K562 (cell line): Measurements from ENCODE around the gene SGMS1. TPM values are rescaled to one million over a fixed set of nuclear protein-coding genes. Genes with fewer than 3 reads are reported as not detected.
A peak's percentile ranks its signal among the peaks of the same experiment; 100 is the strongest.

ENCODE experiments used
- ATAC-seq: fragments of 200-7000 bp; cut with Tn5 transposase; 3 replicates; pipeline ENCODE4 v1.9.1; 2020; ENCODE audit warnings: moderate library complexity
- BruUV-seq: library from RNA; stranded (reverse); fragments of 400-500 nt; replicated peaks from 2 replicates; lab custom pipeline; 2021; lab: Mats Ljungman, UMichigan
- CTCF ChIA-PET: fragments of 300-600 bp; formaldehyde crosslinking; extraction: SDS; loops from one replicate; lab custom pipeline; 2021; ENCODE audit warnings: low intra/inter-chr PET ratio; lab: Yijun Ruan, JAX
- POLR2A ChIA-PET: fragments of 300-600, 350-650 bp; sonication (Branson Sonifier 250); formaldehyde crosslinking; extraction: SDS; loops from one replicate; lab custom pipeline; 2021; ENCODE audit warnings: antibody characterized with exemption, inconsistent platforms; lab: Yijun Ruan, JAX
- DNase-seq, 4 experiments: peaks; one replicate each; pipeline versions ENCODE4 v3.0.0 to v3.0.0-alpha.2; 2011 to 2018; ENCODE audit warnings: low spot score in 3 of 4, mixed read lengths in 3 of 4; ENCODE audit errors: extremely low read depth in 1 of 4
- FAIRE-seq: peaks from 2 replicates; lab custom pipeline; 2011; peaks lifted over from hg19 to GRCh38; lab: Jason Lieb, UNC
- H2AFZ ChIP-seq: 2 replicates; pipeline ENCODE4 v1.6.0; 2011; ENCODE audit warnings: low read depth, low read length, control low read depth, inconsistent platforms
- H3K27ac ChIP-seq: fragments of 200-600 bp; 3 replicates; pipeline ENCODE4 v1.8.0; 2011; ENCODE audit warnings: low read depth, mild to moderate bottlenecking, control low read depth, inconsistent platforms, low read length, moderate library complexity, mixed read lengths; ENCODE audit errors: extremely low read depth
- H3K27me3 ChIP-seq, 2 experiments: fragments of 300-600 bp in 1 of 2; 2 replicates in 1 of 2; 3 replicates in 1 of 2; pipeline versions ENCODE4 v1.6.0 to v1.8.0; 2011; ENCODE audit warnings: inconsistent platforms in 2 of 2, low read length in 2 of 2, mild to moderate bottlenecking in 1 of 2, mixed read lengths in 1 of 2, moderate library complexity in 1 of 2; ENCODE audit not compliant: control insufficient read depth in 2 of 2, insufficient read depth in 2 of 2
- H3K36me3 ChIP-seq: fragments of 300-600 bp; 3 replicates; pipeline ENCODE4 v1.8.0; 2011; ENCODE audit warnings: mild to moderate bottlenecking, low read length, inconsistent platforms; ENCODE audit not compliant: control insufficient read depth, insufficient read depth
- H3K4me1 ChIP-seq, 2 experiments: fragments of 200-600 bp in 1 of 2; replicated peaks in 1 of 2; 2 replicates in 1 of 2; 3 replicates in 1 of 2; pipeline versions ENCODE4 v1.5.1 to v1.8.0; 2011; ENCODE audit warnings: inconsistent platforms in 2 of 2, low read length in 2 of 2, mild to moderate bottlenecking in 1 of 2, mixed read lengths in 1 of 2, moderate library complexity in 1 of 2; ENCODE audit not compliant: control insufficient read depth in 2 of 2, insufficient read depth in 2 of 2
- H3K4me2 ChIP-seq: 2 replicates; pipeline ENCODE4 v1.6.1; 2011; ENCODE audit warnings: low read length, control low read depth, inconsistent platforms, mixed read lengths; ENCODE audit not compliant: insufficient read depth
- H3K4me3 ChIP-seq: fragments of 200-600 bp; sonication (generic), shearing (Covaris generic); 2 replicates; pipeline ENCODE4 v1.5.1; 2016; ENCODE audit warnings: control low read depth, inconsistent platforms
- H3K79me2 ChIP-seq: fragments of 200-600 bp; 3 replicates; pipeline ENCODE4 v1.8.0; 2011; ENCODE audit warnings: low read length, inconsistent platforms; ENCODE audit not compliant: control insufficient read depth, insufficient read depth
- H3K9ac ChIP-seq, 2 experiments: 2 replicates each; pipeline versions ENCODE4 v1.6.0 to v1.6.1; 2011; ENCODE audit warnings: low read depth in 2 of 2, low read length in 2 of 2, control low read depth in 1 of 2, inconsistent platforms in 1 of 2, mild to moderate bottlenecking in 1 of 2, mixed read lengths in 1 of 2; ENCODE audit not compliant: insufficient read depth in 1 of 2
- H3K9me1 ChIP-seq: one replicate; pipeline ENCODE4 v1.6.0; 2011; ENCODE audit warnings: inconsistent platforms, mild to moderate bottlenecking, low read length, moderate library complexity; ENCODE audit not compliant: control insufficient read depth, insufficient read depth
- H3K9me3 ChIP-seq: replicated peaks from 2 replicates; pipeline ENCODE4 v1.5.1; 2011; ENCODE audit warnings: low read depth, low read length, inconsistent platforms; ENCODE audit not compliant: control insufficient read depth, insufficient read depth
- H4K20me1 ChIP-seq: replicated peaks from 2 replicates; pipeline ENCODE4 v1.6.1; 2011; ENCODE audit warnings: low read length, inconsistent platforms, mixed read lengths; ENCODE audit not compliant: control insufficient read depth, insufficient read depth
- BCOR ChIP-seq: fragments of 450-650 bp; IDR thresholded peaks from 2 replicates; pipeline ENCODE4 v1.6.1; 2016
- DPF2 ChIP-seq: fragments of 450-650 bp; IDR thresholded peaks from 2 replicates; pipeline ENCODE4 v1.6.1; 2016
- E2F1 ChIP-seq: sonication (generic); formaldehyde crosslinking; IDR thresholded peaks from 2 replicates; pipeline ENCODE4 v1.8.1; 2023; ENCODE audit warnings: mild to moderate bottlenecking, missing genetic modification reagents, moderate library complexity
- FOS ChIP-seq: IDR thresholded peaks from 3 replicates; pipeline ENCODE4 v1.6.1; 2011; ENCODE audit not compliant: insufficient read length; ENCODE audit errors: extremely low read depth
- GTF2E2 ChIP-seq: fragments of 200-800 bp; sonication (Bioruptor generic); IDR thresholded peaks from 2 replicates; pipeline ENCODE4 v1.6.1; 2016; ENCODE audit warnings: missing genetic modification characterization, missing compliant biosample characterization
- HNRNPH1 ChIP-seq: fragments of 200-400 bp; formaldehyde crosslinking; optimal IDR thresholded peaks from 2 replicates; pipeline ENCODE3; 2017; ENCODE audit warnings: low read depth, mild to moderate bottlenecking, low read length, moderate library complexity
- HNRNPK ChIP-seq: fragments of 200-400 bp; formaldehyde crosslinking; IDR thresholded peaks from one replicate; pipeline ENCODE4 v1.6.1; 2018; ENCODE audit warnings: mild to moderate bottlenecking, low read depth, low read length; ENCODE audit not compliant: poor library complexity, severe bottlenecking
- HOXB6 ChIP-seq: fragments of 250-450 bp; sonication (Bioruptor Pico); IDR thresholded peaks from 2 replicates; pipeline ENCODE4 v1.5.1; 2022; ENCODE audit warnings: mild to moderate bottlenecking, borderline replicate concordance
- IRF2 ChIP-seq: sonication (generic); formaldehyde crosslinking; IDR thresholded peaks from 2 replicates; pipeline ENCODE4 v1.8.1; 2022; ENCODE audit warnings: mild to moderate bottlenecking, missing genetic modification reagents
- KAT2B ChIP-seq: IDR thresholded peaks from one replicate; pipeline ENCODE4 v1.6.1; 2012; ENCODE audit warnings: low read depth, mild to moderate bottlenecking, control low read depth, inconsistent platforms, low read length, moderate library complexity
- MEF2D ChIP-seq: conservative IDR thresholded peaks from 2 replicates; pipeline ENCODE4 v1.6.1; 2016; ENCODE audit warnings: low read depth, missing genetic modification characterization, missing compliant biosample characterization
- NCOA6 ChIP-seq: fragments of 450-650 bp; IDR thresholded peaks from 2 replicates; pipeline ENCODE4 v1.6.1; 2017; ENCODE audit warnings: mild to moderate bottlenecking
- NFE2 ChIP-seq: IDR thresholded peaks from 2 replicates; pipeline ENCODE4 v1.6.1; 2014; ENCODE audit warnings: antibody characterized with exemption, low read depth
- SRSF9 ChIP-seq: fragments of 200-400 bp; formaldehyde crosslinking; IDR thresholded peaks from 2 replicates; pipeline ENCODE4 v1.6.1; 2017; ENCODE audit warnings: low read depth, low read length, borderline replicate concordance
- TRIM28 ChIP-seq: fragments of 450-650 bp; IDR thresholded peaks from 2 replicates; pipeline ENCODE4 v1.6.1; 2017
- ZFP91 ChIP-seq: sonication (generic); formaldehyde crosslinking; IDR thresholded peaks from 2 replicates; pipeline ENCODE4 v1.8.0; 2022; ENCODE audit warnings: mild to moderate bottlenecking, missing genetic modification reagents
- ZNF124 ChIP-seq: sonication (generic); formaldehyde crosslinking; IDR thresholded peaks from 2 replicates; pipeline ENCODE4 v1.8.1; 2022; ENCODE audit warnings: missing genetic modification reagents
- ZNF174 ChIP-seq: fragments of 250-450 bp; sonication (Bioruptor Pico); IDR thresholded peaks from 2 replicates; pipeline ENCODE4 v1.4.0; 2020; ENCODE audit warnings: mild to moderate bottlenecking
- ZNF232 ChIP-seq: sonication (generic); formaldehyde crosslinking; IDR thresholded peaks from 2 replicates; pipeline ENCODE4 v1.8.0; 2022; ENCODE audit warnings: mild to moderate bottlenecking, missing genetic modification reagents
- ZNF282 ChIP-seq: sonication (generic); formaldehyde crosslinking; IDR thresholded peaks from 2 replicates; pipeline ENCODE4 v1.8.1; 2023; ENCODE audit warnings: missing genetic modification reagents
- ZNF444 ChIP-seq: fragments of 250-450 bp; sonication (Bioruptor Pico); IDR thresholded peaks from 2 replicates; pipeline ENCODE4 v1.4.0; 2020; ENCODE audit warnings: mild to moderate bottlenecking, moderate library complexity
- WGBS: fragments of 100-300 bp; shearing (Covaris generic); methylation state at CpG from one replicate; pipeline ENCODE4 v1.1.6; 2016; ENCODE audit warnings: low coverage, mixed read lengths; ENCODE audit not compliant: insufficient coverage; ENCODE audit errors: missing lambda C conversion rate; 5-methylcytosine and 5-hydroxymethylcytosine counted together
- in situ Hi-C: fragments of 300-500 bp; cut with MboI; formaldehyde crosslinking; loops from 4 replicates; pipeline ENCODE4 v1.15.0; 2018; ENCODE audit warnings: inconsistent platforms, mixed read lengths
- intact Hi-C: fragments of 100-400 bp; cut with micrococcal nuclease; formaldehyde crosslinking; loops from 2 replicates; pipeline ENCODE4 v1.14.2; 2022
- polyA plus RNA-seq, 8 experiments: library from polyadenylated mRNA; depleted of rRNA in 4 of 8; stranded (reverse) in 5 of 8; unstranded in 3 of 8; fragments of >200 nt; fragmentation: Nextera tagmentation in 2 of 8; fragmentation: Illumina TruSeq in 1 of 8; extraction: Ambion mirVana in 2 of 8; extraction: Trizol in 1 of 8; gene quantifications; 2 replicates each; pipeline versions ENCODE4 v1.2.1 to v1.2.3, GENCODE V29; 2011 to 2014; ENCODE audit warnings: inconsistent platforms in 1 of 8, missing spikeins in 1 of 8
- total RNA-seq, 7 experiments: library from RNA; depleted of rRNA in 6 of 7; stranded (reverse); fragments of >200 nt in 6 of 7; fragmentation: Illumina TruSeq in 2 of 7; extraction: Trizol in 2 of 7; gene quantifications; 2 replicates each; pipeline versions ENCODE4 v1.2.1 to v1.2.3, GENCODE V29; 2011 to 2021; ENCODE audit warnings: low replicate concordance in 1 of 7

SGMS1 gene
- total and polyA plus RNA-seq, 9 of the 15 experiments (the other 6 are each of a cell fraction or from before 2014, with no cell fraction given) = 22.6 to 232 (median 82.2) TPM

GRCh38 chr10:50540069-50540825 is 83.5 kb downstream of the SGMS1 start:
- DNase-seq (no peak), FAIRE-seq (no peak), ATAC-seq (no peak)
- Histone ChIP-seq H3K36me3 (no peaks in the 10 kb centered on the region; the same call in 2 of the 3 replicates), H3K27ac (peak overlapping the region; percentile 15; the same call in 1 of the 3 replicates), H3K9ac (no peak overlapping the region), H2AFZ (no peak overlapping the region), H3K4me2 (no peak overlapping the region; the same call in 1 of the 2 replicates), H3K4me1 (peaks cover 16 to 58% of the 10 kb centered on the region in 2 experiments), H3K9me3 (no peaks in the 10 kb centered on the region), H3K9me1 (no peaks in the 10 kb centered on the region), H3K79me2 (peaks cover 95% of the 10 kb centered on the region), H3K4me3 (no peak overlapping the region), H3K27me3 (no peaks in the 10 kb centered on the region), H4K20me1 (peaks cover 16% of the 10 kb centered on the region)
- intact Hi-C loops = no loop called here
- BruUV-seq = no TSS peak
- in situ Hi-C loops = no loop called here
- 35% methylated on average over 3 of the region's 3 CpGs for WGBS
- CTCF ChIA-PET = no interaction called here
- POLR2A ChIA-PET = no interaction called here
- TF ChIP-seq TRIM28 (no peak), GTF2E2 (tag) (no peak), SRSF9 (no peak), ZNF282 (CRISPR knock-in tag) (no peak), ZNF174 (CRISPR knock-in tag) (no peak), NCOA6 (no peak), ZNF124 (CRISPR knock-in tag) (no peak), KAT2B (no peak), DPF2 (peak; percentile 63; the same call in 1 of the 2 replicates), NFE2 (peak; percentile 49; the same call in 1 of the 2 replicates), HOXB6 (CRISPR knock-in tag) (no peak), ZNF232 (CRISPR knock-in tag) (no peak), BCOR (no peak), HNRNPH1 (no peak), IRF2 (CRISPR knock-in tag) (no peak), ZNF444 (CRISPR knock-in tag) (no peak), E2F1 (CRISPR knock-in tag) (no peak), HNRNPK (no peak), ZFP91 (CRISPR knock-in tag) (no peak), FOS (no peak), MEF2D (tag) (no peak)
